HG02571 (cell line): ENCODE results near the gene CAPNS1.
"Not testable (repeated sequence)": the region's sequence is repeated elsewhere in the genome, so short reads cannot be mapped to it uniquely, and the experiment has no call there.

Source experiments
- ATAC-seq: cut with Tn5 transposase; IDR thresholded peaks from one replicate; pipeline ENCODE4 v1.9.1; 2021; ENCODE audit warnings: mild to moderate bottlenecking, moderate library complexity; ENCODE audit not compliant: unreplicated experiment

The CAPNS1 gene

DNA sequence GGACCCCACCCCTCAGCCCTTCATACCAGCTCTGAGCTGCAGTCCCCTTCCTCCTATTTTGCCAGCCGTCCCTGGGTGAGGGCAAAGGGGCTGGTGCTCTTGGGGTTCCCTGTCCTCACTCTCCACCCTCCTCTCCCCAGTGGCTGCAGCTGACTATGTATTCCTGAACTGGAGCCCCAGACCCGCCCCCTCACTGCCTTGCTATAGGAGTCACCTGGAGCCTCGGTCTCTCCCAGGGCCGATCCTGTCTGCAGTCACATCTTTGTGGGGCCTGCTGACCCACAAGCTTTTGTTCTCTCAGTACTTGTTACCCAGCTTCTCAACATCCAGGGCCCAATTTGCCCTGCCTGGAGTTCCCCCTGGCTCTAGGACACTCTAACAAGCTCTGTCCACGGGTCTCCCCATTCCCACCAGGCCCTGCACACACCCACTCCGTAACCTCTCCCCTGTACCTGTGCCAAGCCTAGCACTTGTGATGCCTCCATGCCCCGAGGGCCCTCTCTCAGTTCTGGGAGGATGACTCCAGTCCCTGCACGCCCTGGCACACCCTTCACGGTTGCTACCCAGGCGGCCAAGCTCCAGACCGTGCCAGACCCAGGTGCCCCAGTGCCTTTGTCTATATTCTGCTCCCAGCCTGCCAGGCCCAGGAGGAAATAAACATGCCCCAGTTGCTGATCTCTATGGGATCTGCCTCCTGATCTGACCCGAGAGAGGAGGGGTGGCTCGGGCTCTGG is 10.0 kb downstream of the CAPNS1 start:
- ATAC-seq = no peak

DNA sequence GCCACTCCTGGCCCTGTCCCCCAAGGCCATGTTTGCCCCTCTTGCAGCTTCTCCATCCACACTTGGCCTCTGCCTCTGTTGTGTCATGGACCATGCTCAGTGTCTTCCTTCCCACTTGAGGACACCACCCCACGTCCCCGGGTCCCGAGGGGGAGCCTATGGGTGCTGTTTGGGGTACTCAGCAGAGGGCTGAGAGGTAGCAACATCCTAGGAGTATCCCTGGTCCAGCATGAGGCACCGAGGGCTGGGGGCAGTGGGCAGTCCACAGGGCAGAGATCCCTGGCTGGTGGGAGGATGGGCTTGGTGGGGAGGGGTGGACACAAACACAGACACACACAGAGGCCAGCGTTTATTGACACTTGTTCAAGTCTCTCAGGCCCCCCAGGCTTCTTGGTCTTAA is 10.7 kb downstream of the CAPNS1 start:
- no peak for ATAC-seq

DNA sequence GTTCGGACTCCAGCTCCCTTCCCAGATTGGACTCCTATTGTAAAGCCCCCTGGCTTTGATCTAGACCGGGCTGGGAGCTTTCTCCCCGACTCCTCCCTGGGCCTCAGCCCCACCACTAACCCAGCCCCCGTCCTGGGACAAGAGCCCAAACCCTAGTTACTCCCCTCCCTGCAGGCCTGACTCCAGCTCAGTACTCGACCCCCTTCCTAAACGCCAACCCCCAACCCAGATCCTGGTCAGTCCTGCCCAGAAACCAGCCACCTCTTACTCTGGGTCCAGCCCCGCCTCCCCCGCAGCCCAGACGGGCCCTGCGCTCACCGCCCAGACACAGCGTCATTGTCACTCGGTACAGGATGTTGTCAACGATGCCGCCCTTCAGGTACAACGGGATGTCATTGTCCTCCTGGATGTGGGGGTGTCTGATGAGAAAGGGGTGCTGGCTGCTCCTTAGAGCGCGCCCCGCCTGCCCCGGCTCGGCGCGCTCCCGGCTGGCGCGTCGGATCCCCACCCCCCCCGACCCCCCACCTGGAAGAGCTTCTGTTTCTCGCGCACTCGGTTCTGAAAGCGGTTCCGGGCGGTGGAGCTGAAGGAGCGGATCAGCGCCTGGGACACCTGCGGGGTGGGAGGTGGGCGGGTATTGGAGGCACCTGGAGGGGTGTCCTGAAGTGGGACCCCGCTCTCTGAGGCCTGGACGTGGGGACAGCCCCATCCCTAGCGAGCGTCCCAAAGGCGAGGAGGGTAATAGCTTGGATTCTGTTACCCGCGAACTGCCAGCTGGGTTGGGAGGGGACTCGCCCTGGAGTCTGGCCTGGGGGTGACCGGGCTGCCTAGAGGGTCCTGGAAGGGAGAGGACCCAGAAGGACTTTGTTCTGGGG is 11.5 kb downstream of the CAPNS1 start:
- ATAC-seq = no peak

DNA sequence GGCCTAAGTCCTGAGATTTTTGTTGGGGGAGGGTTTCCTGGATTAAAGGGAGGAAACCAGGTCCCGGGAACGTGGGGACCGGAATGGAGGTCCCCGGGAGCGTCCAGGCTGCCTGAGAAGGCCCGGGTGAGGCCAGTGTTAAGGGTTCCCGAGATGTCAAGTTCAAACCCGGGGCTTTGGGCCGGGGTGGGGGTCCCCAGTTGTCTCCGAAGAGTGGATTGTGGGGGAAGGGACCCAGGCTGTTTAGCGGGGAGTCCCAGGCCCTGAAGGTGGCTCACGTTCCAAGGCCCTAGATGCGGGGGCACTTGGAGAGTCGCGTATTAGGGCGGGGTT is 12.1 kb downstream of the CAPNS1 start:
- ATAC-seq = no peak

DNA sequence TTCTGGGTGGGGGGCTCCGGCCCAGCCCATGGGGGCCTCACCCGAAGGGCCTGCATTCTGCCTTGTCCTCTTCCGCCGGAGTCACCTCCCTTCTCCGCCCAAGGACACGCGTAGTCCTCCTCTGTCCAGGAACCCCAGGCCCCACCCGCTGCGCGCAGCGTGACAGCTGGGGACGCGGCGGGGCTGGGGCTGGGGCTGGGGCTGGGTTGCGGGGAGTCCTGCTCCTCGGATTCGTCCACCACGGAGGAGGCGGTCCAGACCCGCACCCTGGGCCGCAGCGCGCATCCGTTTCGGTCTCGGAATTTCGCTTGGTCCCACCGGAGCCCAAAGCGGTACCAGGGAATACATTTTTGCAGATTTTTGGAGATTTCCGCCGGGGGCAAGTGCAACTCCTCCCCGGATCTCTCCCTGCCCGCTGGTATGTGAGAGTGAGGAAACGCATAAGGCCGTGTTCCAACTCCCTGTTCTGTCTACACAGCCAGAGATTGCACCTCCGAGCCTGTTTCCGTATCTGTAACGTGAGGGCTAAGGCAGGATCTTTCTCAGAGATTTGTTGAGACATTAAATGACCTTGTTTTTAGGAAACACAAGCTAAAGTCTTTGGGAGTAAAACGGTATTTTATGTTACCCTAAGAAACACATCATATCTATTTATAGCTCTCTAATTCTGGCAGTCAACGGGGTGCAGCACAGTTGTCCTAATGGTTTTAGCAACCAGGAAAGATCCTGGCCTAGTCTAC is 12.7 kb downstream of the CAPNS1 start, which contains the start of gene COX7A1:
Gene COX7A1 (minus strand): TSS at position 96 of the 740 bp plus-strand sequence. CDS start 40 bp downstream, at position 56.
- ATAC-seq = no peak

DNA sequence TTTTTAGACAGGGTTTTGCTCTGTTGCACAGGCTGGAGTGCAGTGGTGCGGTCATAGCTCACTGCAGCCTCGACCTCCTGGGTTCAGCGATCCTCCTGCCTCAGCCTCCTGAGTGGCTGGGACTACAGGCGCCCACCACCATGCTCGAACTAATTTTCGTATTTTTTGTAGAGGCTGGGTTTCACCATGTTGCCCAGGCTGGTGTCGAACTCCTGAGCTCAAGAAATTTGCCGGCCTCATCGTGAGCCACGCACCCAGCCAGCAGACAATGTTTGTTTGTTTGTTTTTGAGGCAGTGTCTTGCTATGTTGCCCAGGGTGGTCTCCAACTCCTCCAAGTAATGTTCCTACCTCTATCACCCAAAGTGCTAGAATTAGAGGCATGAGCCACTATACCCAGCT is 13.3 kb downstream of the CAPNS1 start:
- ATAC-seq = no peak

DNA sequence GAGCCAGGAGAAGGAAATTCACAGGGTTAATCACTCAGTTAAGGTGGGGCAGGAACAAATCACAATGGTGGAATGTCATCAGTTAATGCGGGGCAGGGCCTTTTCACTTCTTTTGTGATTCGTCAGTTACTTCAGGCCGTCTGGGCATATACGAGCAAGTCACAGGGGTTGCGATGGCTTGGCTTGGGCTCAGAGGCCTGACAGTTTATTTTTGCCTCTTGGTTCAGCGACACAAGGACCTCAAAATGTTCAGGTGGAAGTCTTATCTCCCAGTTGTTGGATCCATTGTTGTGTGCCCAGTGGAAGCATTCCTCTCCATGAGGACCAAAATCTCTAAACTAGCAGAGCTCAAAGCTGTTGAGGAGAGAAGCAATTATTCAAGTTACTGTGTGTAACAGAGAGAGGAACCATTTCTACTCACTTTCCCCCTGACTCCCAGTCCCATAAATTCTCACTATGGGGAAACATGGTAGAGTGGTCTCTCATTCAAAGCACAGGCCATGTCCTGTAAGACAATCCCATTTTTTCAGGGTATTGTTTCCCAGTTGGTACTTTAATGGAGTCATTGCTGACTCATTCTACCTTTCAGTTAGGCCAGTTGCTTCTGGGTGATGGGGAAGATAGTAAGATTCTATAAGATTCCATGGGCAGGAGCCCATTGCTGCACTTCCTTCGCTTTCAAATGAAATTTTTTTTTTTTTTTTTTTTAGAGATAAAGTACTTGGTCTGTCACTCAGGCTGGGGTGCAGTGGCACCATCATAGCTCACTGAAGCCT is 21.1 kb downstream of the CAPNS1 start:
- ATAC-seq = no peak

DNA sequence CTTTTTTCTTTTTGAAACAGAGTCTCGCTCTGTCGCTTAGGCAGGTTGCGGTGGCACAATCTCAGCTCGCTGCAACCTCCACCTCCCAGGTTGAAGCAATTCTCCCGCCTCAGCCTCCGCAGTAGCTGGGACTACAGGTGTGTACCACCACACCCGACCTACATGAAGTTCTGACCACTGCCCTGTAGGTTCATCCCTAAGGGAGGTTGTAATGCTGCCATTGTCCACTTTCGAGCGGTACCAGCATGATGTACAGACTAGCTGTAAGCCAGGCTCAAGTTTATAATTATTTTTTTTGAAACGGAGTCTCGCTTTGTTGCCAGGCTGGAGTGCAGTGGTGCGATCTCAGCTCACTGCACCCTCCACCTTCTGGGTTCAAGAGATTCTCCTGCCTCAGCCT is 23.9 kb downstream of the CAPNS1 start:
- no peak for ATAC-seq

DNA sequence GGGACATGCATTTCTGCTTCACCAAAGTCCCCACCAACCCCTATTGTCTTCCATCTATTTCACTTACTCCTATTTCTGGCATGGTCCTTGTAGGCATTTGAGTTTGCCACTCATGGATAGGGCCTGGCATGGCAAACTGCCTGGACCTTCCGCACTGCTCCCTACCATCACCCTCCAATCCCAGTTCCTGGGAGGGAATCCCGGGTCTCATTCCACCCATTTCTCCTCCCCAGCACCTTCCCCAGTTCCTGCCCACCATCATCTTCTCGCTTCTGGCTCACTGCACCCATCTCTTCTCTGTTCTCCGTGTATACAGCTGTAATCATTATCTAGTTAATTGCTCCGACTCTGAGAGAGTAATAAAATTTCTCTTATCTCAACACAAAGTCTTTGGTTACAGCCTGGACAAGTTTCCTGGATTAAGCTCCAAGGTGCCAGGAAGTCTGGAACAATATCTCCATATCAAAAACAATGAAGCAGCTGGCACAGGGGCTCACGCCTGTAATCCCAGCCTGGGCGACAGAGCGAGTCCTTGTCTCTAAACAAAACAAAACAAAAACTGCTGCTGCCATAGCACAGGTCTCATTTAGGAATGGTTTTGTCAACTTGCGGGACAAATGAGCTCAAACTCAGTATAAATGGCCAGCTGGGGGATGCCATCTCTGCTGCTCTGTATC is 29.4 kb downstream of the CAPNS1 start:
- ATAC-seq = no peak

DNA sequence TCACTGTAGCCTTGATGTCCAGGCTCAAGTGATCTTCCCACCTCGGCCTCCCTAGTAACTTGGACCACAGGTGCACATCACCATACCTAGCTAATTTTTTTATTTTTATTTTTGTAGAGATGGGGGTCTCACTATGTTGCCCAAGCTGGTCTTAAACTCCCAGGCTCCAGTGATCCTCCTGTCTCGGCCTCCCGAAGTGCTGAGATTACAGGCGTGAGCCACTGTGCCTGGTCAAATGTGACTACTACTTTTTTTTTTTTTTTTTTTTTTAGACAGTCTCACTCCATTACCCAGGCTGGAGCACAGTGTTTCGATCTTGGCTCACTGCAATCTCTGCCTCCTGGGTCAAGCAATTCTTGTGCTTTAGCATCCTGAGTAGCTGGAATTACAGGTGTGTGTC is 33.0 kb downstream of the CAPNS1 start:
- ATAC-seq = no peak

DNA sequence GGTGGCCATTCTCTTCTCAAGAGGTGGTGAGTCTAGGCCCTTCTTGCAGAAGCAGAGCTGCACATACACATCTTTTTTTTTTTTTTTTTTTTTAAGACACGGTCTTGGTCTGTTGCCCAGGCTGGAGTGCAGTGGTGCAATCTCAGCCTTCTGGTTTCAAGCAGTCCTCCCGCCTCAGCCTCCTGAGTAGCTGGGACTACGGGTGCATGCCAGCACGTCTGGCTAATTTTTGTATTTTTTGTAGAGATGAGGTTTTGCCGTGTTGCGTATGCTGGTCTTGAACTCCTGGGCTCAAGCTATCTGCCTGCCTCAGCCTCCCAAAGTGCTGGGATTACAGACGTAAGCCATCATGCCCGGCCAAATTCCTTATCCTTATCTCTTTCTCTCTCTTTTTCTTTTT is 34.0 kb downstream of the CAPNS1 start:
- not testable (repeated sequence) for ATAC-seq

DNA sequence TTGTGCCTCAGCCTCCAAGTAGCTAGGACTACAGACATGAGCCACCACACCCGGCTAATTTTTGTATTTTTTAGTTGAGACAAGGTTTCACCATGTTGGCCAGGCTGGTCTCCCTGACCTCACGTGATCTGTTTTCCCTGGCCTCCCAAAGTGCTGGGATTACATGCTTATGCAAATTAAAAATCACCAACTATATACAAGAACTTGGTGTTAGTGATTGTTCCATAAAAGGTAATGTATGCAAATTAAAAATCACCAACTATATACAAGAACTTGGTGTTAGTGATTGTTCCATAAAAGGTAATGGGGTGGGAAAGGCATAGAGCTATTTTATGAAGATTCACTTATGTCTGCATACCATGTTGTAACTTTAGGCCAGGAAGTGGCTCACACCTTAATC is 39.2 kb downstream of the CAPNS1 start:
- ATAC-seq = not testable (repeated sequence)

DNA sequence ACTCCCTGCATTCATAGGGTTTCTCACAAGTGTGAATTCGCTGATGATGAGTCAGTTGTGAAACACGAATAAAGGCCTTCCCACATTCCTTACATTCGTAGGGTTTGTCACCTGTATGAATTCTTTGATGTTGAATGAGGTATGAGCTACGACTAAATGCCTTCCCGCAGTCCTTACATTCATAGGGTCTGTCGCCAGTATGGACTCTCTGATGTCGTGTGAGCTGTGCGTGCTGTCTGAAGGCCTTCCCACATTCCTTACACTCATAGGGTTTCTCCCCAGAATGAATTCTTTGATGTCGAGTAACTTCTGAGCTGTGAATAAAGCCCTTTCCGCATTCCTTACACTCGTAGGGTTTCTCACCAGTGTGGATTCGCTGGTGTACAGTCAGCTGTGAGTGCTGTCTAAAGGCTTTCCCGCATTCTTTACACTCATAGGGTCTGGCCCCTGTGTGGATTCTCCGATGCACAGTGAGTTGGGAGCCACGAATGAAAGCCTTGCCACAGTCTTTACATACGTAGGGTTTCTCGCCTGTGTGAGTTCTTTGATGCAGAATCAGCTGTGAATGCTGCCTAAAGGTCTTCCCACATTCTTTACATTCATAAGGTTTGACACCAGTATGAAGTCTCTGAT is 42.9 kb downstream of the CAPNS1 start:
- ATAC-seq = no peak

DNA sequence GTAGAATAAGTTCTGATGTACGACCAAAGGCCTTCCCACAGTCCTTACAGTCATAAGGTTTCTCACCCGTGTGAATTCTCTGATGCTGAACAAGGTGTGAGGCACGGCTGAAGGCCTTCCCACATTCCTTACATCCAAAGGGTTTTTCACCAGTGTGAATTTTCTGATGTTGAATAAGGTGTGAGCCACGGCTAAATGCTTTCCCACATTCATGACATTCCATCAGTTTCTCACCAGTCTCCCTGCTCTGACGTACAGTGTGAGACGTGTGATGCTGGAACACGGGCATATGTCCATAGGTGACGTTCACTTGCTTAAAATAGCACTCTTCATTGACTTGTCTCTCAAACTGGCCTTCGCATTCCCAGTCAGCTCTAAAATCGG is 43.4 kb downstream of the CAPNS1 start:
- ATAC-seq = no peak

DNA sequence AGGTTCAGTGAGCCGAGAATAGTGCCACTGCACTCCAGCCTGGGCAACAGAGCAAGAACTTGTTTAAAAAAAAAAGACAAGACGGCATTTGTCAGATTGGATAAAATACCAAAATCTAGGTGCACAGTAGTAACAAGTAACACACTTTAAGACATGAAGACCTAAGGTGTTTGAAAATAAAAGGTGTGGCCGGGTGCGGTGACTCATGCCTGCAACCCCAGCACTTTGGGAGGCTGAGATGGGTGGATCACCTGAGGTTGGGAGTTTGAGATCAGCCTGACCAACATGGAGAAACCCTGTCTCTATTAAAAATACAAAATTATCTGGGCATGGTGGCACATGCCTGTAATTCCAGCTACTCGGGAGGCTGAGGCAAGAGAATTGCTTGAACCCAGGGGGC is 46.9 kb downstream of the CAPNS1 start:
- ATAC-seq = not testable (repeated sequence)

DNA sequence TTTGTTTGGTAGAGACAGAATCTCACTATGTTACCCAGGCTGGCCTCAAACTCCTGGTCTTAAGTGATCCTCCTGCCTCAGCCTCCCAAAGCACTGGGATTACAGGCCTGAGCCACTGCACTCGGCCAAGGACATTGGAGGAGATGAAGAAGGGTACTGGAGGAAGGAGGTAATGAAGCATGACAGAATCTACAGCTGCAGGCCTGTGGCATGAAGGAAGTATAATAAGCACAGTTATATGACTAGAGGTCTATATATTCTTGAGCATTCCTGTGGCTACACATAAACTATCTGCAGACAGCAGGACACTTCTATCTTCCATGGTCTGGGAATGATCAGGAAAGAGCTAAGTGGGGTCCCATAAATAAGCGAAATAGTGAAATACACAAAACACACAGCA is 56.4 kb downstream of the CAPNS1 start:
- ATAC-seq = no peak

DNA sequence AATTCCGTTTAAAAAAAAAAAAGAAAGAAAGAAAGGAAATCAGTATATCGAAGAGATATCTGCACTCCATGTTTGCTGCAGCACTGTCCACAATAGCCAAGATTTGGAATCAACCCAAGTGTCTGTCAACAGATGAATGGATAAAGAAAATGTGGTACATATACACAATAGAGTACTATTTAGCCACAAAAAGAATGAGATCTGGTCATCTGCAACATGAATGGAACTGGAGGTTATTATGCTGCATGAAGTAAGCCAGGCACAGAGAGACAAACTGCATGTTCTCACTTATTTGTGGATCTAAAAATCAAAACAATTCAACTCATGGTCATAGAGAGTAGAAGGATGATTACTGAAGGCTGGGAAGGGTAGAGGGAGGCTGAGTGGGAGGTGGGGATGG is 58.3 kb downstream of the CAPNS1 start:
- ATAC-seq = no peak
